Trophoblast cell (in vitro differentiated cells and primary cell): Measurements from ENCODE around the gene ZNF860.
A peak's percentile ranks its signal among the peaks of the same experiment; 100 is the strongest.

Experiments
- DNase-seq, 2 donors: peaks; one replicate each; pipeline ENCODE4 v3.0.0-alpha.2; 2016
- H2AFZ ChIP-seq: 2 replicates; pipeline ENCODE4 v1.6.1; 2013; ENCODE audit warnings: low read length, moderate library complexity, mild to moderate bottlenecking; ENCODE audit not compliant: insufficient read depth, poor library complexity
- H2AK5ac ChIP-seq: 2 replicates; pipeline ENCODE4 v1.6.1; 2013; ENCODE audit warnings: mild to moderate bottlenecking, low read length
- H2BK120ac ChIP-seq: 2 replicates; pipeline ENCODE4 v1.6.1; 2013; ENCODE audit warnings: low read length, mild to moderate bottlenecking, moderate library complexity; ENCODE audit not compliant: insufficient read depth, poor library complexity
- H2BK12ac ChIP-seq: 2 replicates; pipeline ENCODE4 v1.6.1; 2013; ENCODE audit warnings: mild to moderate bottlenecking, low read length, moderate library complexity
- H2BK5ac ChIP-seq: 2 replicates; pipeline ENCODE4 v1.6.1; 2013; ENCODE audit warnings: low read length, low read depth, moderate library complexity, mild to moderate bottlenecking; ENCODE audit not compliant: poor library complexity
- H3K14ac ChIP-seq: 2 replicates; pipeline ENCODE4 v1.6.1; 2013; ENCODE audit warnings: mild to moderate bottlenecking, low read length
- H3K18ac ChIP-seq: 2 replicates; pipeline ENCODE4 v1.6.1; 2013; ENCODE audit warnings: mild to moderate bottlenecking, low read length
- H3K23ac ChIP-seq: 2 replicates; pipeline ENCODE4 v1.6.1; 2013; ENCODE audit warnings: low read length
- H3K27ac ChIP-seq: 2 replicates; pipeline ENCODE4 v1.5.1; 2013; ENCODE audit warnings: low read depth, mild to moderate bottlenecking, inconsistent platforms, low read length, moderate library complexity
- H3K27me3 ChIP-seq: 2 replicates; pipeline ENCODE4 v1.6.1; 2013; ENCODE audit warnings: inconsistent platforms, mild to moderate bottlenecking, low read length, moderate library complexity; ENCODE audit not compliant: insufficient read depth
- H3K36me3 ChIP-seq, 2 experiments: 1 replicate in 1 of 2; 2 replicates in 1 of 2; pipeline ENCODE4 v1.6.1; 2013; ENCODE audit warnings: low read length in 2 of 2, mild to moderate bottlenecking in 2 of 2, moderate library complexity in 1 of 2; ENCODE audit not compliant: insufficient read depth in 2 of 2, control insufficient read depth in 1 of 2
- H3K4ac ChIP-seq: 2 replicates; pipeline ENCODE4 v1.6.1; 2013; ENCODE audit warnings: low read depth, mild to moderate bottlenecking, low read length, moderate library complexity
- H3K4me1 ChIP-seq, 2 experiments: 1 replicate in 1 of 2; 2 replicates in 1 of 2; pipeline ENCODE4 v1.6.1; 2013; ENCODE audit warnings: low read length in 2 of 2, mild to moderate bottlenecking in 2 of 2, moderate library complexity in 1 of 2; ENCODE audit not compliant: insufficient read depth in 2 of 2, control insufficient read depth in 1 of 2
- H3K4me2 ChIP-seq: 2 replicates; pipeline ENCODE4 v1.6.1; 2013; ENCODE audit warnings: inconsistent platforms, mild to moderate bottlenecking, low read length, moderate library complexity
- H3K4me3 ChIP-seq: 2 replicates; pipeline ENCODE4 v1.5.1; 2013; ENCODE audit warnings: mild to moderate bottlenecking, low read depth, low read length, inconsistent platforms
- H3K79me1 ChIP-seq: one replicate; pipeline ENCODE4 v1.6.1; 2013; ENCODE audit warnings: low read length
- H3K79me2 ChIP-seq: 2 replicates; pipeline ENCODE4 v1.6.1; 2013; ENCODE audit warnings: low read length, mild to moderate bottlenecking; ENCODE audit not compliant: control insufficient read depth, insufficient read depth, poor library complexity
- H3K9ac ChIP-seq: 2 replicates; pipeline ENCODE4 v1.6.1; 2013; ENCODE audit warnings: mild to moderate bottlenecking, low read length
- H3K9me3 ChIP-seq: 2 replicates; pipeline ENCODE4 v1.6.1; 2013; ENCODE audit warnings: low read depth, mild to moderate bottlenecking, control low read depth, inconsistent platforms, low read length; ENCODE audit not compliant: insufficient read depth
- H4K12ac ChIP-seq: 2 replicates; pipeline ENCODE4 v1.6.1; 2013; ENCODE audit warnings: low read depth, mild to moderate bottlenecking, low read length, moderate library complexity
- H4K8ac ChIP-seq: 2 replicates; pipeline ENCODE4 v1.6.1; 2013; ENCODE audit warnings: low read depth, mild to moderate bottlenecking, low read length, moderate library complexity
- H4K91ac ChIP-seq: one replicate; pipeline ENCODE4 v1.6.1; 2013; ENCODE audit warnings: low read depth, mild to moderate bottlenecking, low read length, moderate library complexity
- WGBS: extraction: QIAGEN DNeasy Blood & Tissue Kit; methylation state at CpG from one replicate; pipeline ENCODE4 v1.1.7; 2013; ENCODE audit warnings: missing lambda C conversion rate; ENCODE audit not compliant: insufficient read length, insufficient coverage; ENCODE audit errors: extremely low coverage; 5-methylcytosine and 5-hydroxymethylcytosine counted together

The ZNF860 gene

GRCh38 chr3:31976302-31976701 lies 5.2 kb upstream of the ZNF860 start:
- Histone ChIP-seq H3K18ac (peak overlapping the region; percentile 43), H2BK12ac (no peak overlapping the region), H3K4ac (peak overlapping the region; percentile 28), H3K27me3 (no peaks in the 10 kb centered on the region), H2AK5ac (no peak overlapping the region), H3K9ac (no peak overlapping the region), H2BK5ac (no peak overlapping the region), H3K36me3 (no peaks in the 10 kb centered on the region), H3K4me1 (peaks cover 3 to 8% of the 10 kb centered on the region in 2 experiments), H4K8ac (no peak overlapping the region), H4K12ac (no peak overlapping the region), H3K4me3 (no peak overlapping the region), H3K9me3 (no peaks in the 10 kb centered on the region), H3K79me2 (peaks cover 18% of the 10 kb centered on the region), H4K91ac (no peak overlapping the region), H3K23ac (no peak overlapping the region), H3K79me1 (peaks cover 9% of the 10 kb centered on the region), H2AFZ (no peak overlapping the region), H3K27ac (no peak overlapping the region), H3K14ac (no peak overlapping the region), H2BK120ac (no peak overlapping the region), H3K4me2 (no peak overlapping the region)
- no CpG with 5 or more reads among the region's 2 CpGs for WGBS
- no peak for DNase-seq

GRCh38 chr3:31977736-31978135 lies 3.8 kb upstream of the ZNF860 start:
- no peak for DNase-seq
- Histone ChIP-seq H3K36me3 (no peaks in the 10 kb centered on the region), H3K4ac (no peak overlapping the region), H3K23ac (no peak overlapping the region), H3K79me1 (peaks cover 15% of the 10 kb centered on the region), H3K9me3 (no peaks in the 10 kb centered on the region), H2AFZ (no peak overlapping the region), H3K9ac (no peak overlapping the region), H3K79me2 (peaks cover 18% of the 10 kb centered on the region), H3K4me2 (no peak overlapping the region), H2BK12ac (no peak overlapping the region), H3K18ac (no peak overlapping the region), H3K27me3 (no peaks in the 10 kb centered on the region), H4K91ac (no peak overlapping the region), H4K8ac (no peak overlapping the region), H2BK5ac (no peak overlapping the region), H4K12ac (no peak overlapping the region), H2BK120ac (no peak overlapping the region), H3K4me1 (peaks cover 6 to 11% of the 10 kb centered on the region in 2 experiments), H2AK5ac (no peak overlapping the region), H3K14ac (no peak overlapping the region), H3K4me3 (no peak overlapping the region), H3K27ac (no peak overlapping the region)
- no CpG with 5 or more reads among the region's 2 CpGs for WGBS

DNA sequence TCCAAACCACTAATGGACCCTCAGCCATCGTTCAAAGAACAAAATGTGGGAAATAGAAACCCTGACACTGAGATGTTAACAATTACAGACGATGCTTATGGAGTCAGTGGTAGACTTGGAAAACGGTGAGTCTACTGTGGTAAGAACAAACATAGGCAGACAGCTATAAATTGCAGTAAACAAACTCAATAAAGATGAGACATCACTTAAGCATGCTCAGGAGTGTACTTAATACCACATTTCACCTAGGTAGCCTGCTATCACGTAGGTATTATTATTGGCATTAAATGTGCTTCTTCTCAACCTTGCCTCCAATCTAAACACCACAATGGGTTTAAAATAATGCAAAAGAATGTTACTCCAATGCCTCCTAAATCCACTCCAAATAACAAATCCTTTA lies 3.0 kb upstream of the ZNF860 start:
- Histone ChIP-seq H3K4me2 (no peak overlapping the region), H3K27ac (no peak overlapping the region), H3K4me3 (no peak overlapping the region), H4K12ac (no peak overlapping the region), H3K79me2 (peaks cover 12% of the 10 kb centered on the region), H3K4ac (no peak overlapping the region), H2BK5ac (no peak overlapping the region), H2BK120ac (no peak overlapping the region), H2AFZ (no peak overlapping the region), H2BK12ac (no peak overlapping the region), H3K27me3 (no peaks in the 10 kb centered on the region), H3K18ac (no peak overlapping the region), H3K23ac (no peak overlapping the region), H3K4me1 (peaks cover 3 to 5% of the 10 kb centered on the region in 2 experiments), H3K79me1 (peaks cover 15% of the 10 kb centered on the region), H3K36me3 (no peaks in the 10 kb centered on the region), H3K14ac (no peak overlapping the region), H4K8ac (no peak overlapping the region), H4K91ac (no peak overlapping the region), H3K9me3 (no peaks in the 10 kb centered on the region), H2AK5ac (no peak overlapping the region), H3K9ac (no peak overlapping the region)
- no CpG with 5 or more reads among the region's 4 CpGs for WGBS
- DNase-seq, result no peak

GRCh38 chr3:31979001-31979697 lies 2.4 kb upstream of the ZNF860 start:
- Histone ChIP-seq H3K27me3 (no peaks in the 10 kb centered on the region), H3K4me2 (no peak overlapping the region), H2BK5ac (no peak overlapping the region), H4K8ac (no peak overlapping the region), H3K36me3 (no peaks in the 10 kb centered on the region), H4K91ac (no peak overlapping the region), H3K18ac (no peak overlapping the region), H3K9me3 (no peaks in the 10 kb centered on the region), H3K14ac (no peak overlapping the region), H3K4me1 (peaks cover 3 to 5% of the 10 kb centered on the region in 2 experiments), H4K12ac (no peak overlapping the region), H3K27ac (no peak overlapping the region), H2AFZ (no peak overlapping the region), H3K9ac (no peak overlapping the region), H2AK5ac (no peak overlapping the region), H3K4ac (no peak overlapping the region), H3K23ac (no peak overlapping the region), H3K79me1 (peaks cover 15% of the 10 kb centered on the region), H2BK120ac (no peak overlapping the region), H3K79me2 (peaks cover 12% of the 10 kb centered on the region), H3K4me3 (no peak overlapping the region), H2BK12ac (no peak overlapping the region)
- no CpG with 5 or more reads among the region's 5 CpGs for WGBS
- no peak for DNase-seq
